Spleen (tissue), 11 donors: ENCODE results near the gene KLHL26. TPM values are rescaled to one million over a fixed set of nuclear protein-coding genes. Genes with fewer than 3 reads are reported as not detected.

ENCODE experiments used
- DNase-seq: peaks from one replicate; pipeline ENCODE4 v3.0.0-alpha.2; 2020
- H3K27ac ChIP-seq, 8 donors: fragments of 200-600 bp; sonication (generic) in 7 of 8; 1 replicate in 4 of 8; 2 replicates in 4 of 8; pipeline versions ENCODE4 v1.5.0 to v1.8.0; 2016 to 2021; ENCODE audit warnings: inconsistent platforms in 4 of 8, mild to moderate bottlenecking in 4 of 8, moderate library complexity in 1 of 8
- H3K27me3 ChIP-seq, 7 donors: fragments of 200-600 bp; sonication (generic) in 6 of 7; replicated peaks in 1 of 7; 1 replicate in 4 of 7; 2 replicates in 3 of 7; pipeline versions ENCODE4 v1.5.0 to v1.8.0; 2016 to 2021; ENCODE audit warnings: inconsistent platforms in 3 of 7, mild to moderate bottlenecking in 1 of 7
- H3K36me3 ChIP-seq, 6 donors: fragments of 200-600 bp; sonication (generic) in 5 of 6; 1 replicate in 4 of 6; 2 replicates in 2 of 6; pipeline versions ENCODE4 v1.5.0 to v1.8.0; 2016 to 2021; ENCODE audit warnings: inconsistent platforms in 2 of 6
- H3K4me1 ChIP-seq, 6 donors: fragments of 200-600 bp; sonication (generic) in 5 of 6; 1 replicate in 3 of 6; 2 replicates in 3 of 6; pipeline versions ENCODE4 v1.5.0 to v1.8.0; 2016 to 2021; ENCODE audit warnings: inconsistent platforms in 3 of 6
- H3K4me3 ChIP-seq, 8 donors: fragments of 200-600 bp; sonication (generic) in 7 of 8; 1 replicate in 4 of 8; 2 replicates in 4 of 8; pipeline versions ENCODE4 v1.5.0 to v1.8.0; 2016 to 2021; ENCODE audit warnings: inconsistent platforms in 4 of 8, mild to moderate bottlenecking in 4 of 8, moderate library complexity in 2 of 8
- H3K9me3 ChIP-seq, 8 donors: fragments of 200-600 bp; sonication (generic) in 7 of 8; 1 replicate in 4 of 8; 2 replicates in 4 of 8; pipeline versions ENCODE4 v1.5.0 to v1.8.0; 2016 to 2021; ENCODE audit warnings: inconsistent platforms in 4 of 8
- POLR2A ChIP-seq, 3 donors: fragments of 450-650 bp; IDR thresholded peaks; one replicate each; pipeline ENCODE4 v1.5.1; 2017; ENCODE audit warnings: antibody characterized with exemption in 3 of 3, mild to moderate bottlenecking in 1 of 3
- POLR2AphosphoS5 ChIP-seq, 3 donors: sonication (generic); formaldehyde crosslinking; IDR thresholded peaks; one replicate each; pipeline ENCODE4 v1.5.1; 2017; ENCODE audit warnings: antibody characterized with exemption in 3 of 3
- WGBS, 5 donors: extraction: QIAGEN DNeasy Blood & Tissue Kit in 3 of 5; methylation state at CpG; one replicate each; pipeline versions ENCODE4 v1.1.5 to v1.1.7; 2013 to 2018; 5-methylcytosine and 5-hydroxymethylcytosine counted together
- intact Hi-C: fragments of 100-400 bp; cut with DNase I; formaldehyde crosslinking; loops from one replicate; pipeline ENCODE4 v1.15.0; 2023; ENCODE audit warnings: low total_unique reads
- polyA plus RNA-seq, 3 donors: library from polyadenylated mRNA; stranded (reverse); fragments of 200-250 nt; gene quantifications; one replicate each; pipeline ENCODE4 v1.2.1, GENCODE V29; 2013
- total RNA-seq, 7 donors: library from RNA; depleted of rRNA in 3 of 7; stranded (reverse); fragments of >200 nt in 3 of 7; fragmentation: NEBNext Ultra II Directional in 4 of 7; extraction: Animal tissue kit (Norgen Biotek cat#: 25700) in 4 of 7; gene quantifications; one replicate each; pipeline versions ENCODE4 v1.1.0 to v1.2.1, GENCODE V29; 2016 to 2021
- TF ChIP-seq, protein P1 (sequence below), 11 experiments: fragments of 200-600 bp in 7 of 11; fragments of 450-650 bp in 4 of 11; sonication (generic) in 4 of 11; IDR thresholded peaks in 8 of 11; conservative IDR thresholded peaks in 3 of 11; 1 replicate in 7 of 11; 2 replicates in 4 of 11; pipeline versions ENCODE4 v1.4.0 to v1.8.0; 2016 to 2021; ENCODE audit warnings: antibody characterized with exemption in 11 of 11, inconsistent platforms in 4 of 11, mild to moderate bottlenecking in 1 of 11
- donor health status: healthy with polysubstance abuse.
- donor health status: DM: no; HTN: no; CAD: no; lungs with moderate emphysema.
- donor health status: DM: no; HTN: no; CAD: no.
- donor health status: Bipolar disorder and iron deficiency.
- donor health status: healthy.
- donor health status: DM: no; HTN: no; CAD: no.
- donor health status: DM: yes; HTN: yes; CAD: no.

KLHL26 gene
- total and polyA plus RNA-seq, 10 donors: 1.7 to 23.1 (median 7.2) TPM

DNA sequence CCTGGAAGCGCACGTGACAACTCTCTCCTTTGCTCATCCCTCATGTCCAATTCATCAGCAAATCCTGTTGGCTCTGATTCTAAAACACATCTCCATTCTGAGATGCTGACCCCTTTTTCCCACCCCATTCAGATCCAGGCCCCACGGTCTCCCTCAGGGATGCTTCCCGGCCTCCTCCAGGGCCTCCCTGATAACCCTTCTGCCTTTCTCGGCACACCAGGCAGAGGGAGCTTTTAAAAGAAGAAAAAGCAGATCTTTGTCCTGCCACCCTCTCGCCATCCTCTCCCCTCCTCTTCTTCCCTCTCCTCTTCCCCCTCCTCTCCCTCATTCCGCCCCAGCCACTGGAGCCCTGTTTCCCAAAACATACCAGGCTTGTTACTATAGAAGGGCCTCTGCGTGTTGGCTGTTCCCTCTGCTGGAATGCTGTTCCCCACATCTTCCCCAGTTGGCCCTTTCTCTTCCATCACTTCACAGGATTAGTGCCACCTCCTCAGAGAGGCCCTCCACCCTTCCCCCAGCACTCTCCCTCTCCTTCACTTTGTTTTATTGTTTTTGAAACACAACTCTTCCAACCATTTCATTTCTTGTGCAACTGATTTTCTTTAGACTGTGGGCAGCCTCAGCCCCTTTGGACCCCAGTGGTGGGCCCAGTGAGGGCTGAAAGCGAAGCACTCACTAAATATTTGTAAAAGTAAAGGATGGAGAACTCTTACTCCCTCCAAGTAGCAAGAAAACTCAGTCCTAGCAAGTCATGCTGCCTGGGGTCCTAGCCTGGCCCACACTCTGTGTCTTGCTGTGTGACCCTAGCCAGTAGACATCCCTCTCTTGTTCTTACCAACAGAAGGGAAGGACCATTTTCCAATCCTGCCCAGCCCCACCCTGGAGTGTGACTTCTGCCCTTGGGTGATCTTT lies 27.8 kb upstream of the KLHL26 start:
- WGBS, 5 donors: 29 to 43% (median 38%) methylated on average over 9 of the region's 9 CpGs
- DNase-seq: no peak
- intact Hi-C loops: no loop called here

DNA sequence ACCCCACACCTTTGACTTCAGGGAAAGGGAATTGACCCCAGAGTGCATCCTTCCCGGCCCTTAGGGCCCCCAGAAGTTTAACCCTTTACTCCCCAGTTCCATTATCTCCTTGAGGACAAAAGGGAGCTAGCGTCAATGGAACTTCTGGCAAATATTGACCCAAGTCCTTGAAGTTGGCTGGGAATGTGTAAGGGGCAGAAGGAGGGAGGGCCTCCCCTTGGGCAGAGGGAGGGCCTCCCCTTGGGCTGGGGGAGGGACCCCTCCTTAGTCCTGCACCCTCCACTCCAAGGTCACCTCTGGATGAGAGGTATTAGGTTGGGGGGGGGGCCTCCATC lies 27.1 kb upstream of the KLHL26 start:
- intact Hi-C loops: no loop called here

More for the DNA sequence above, 27.8 kb upstream of the KLHL26 start:
- TF ChIP-seq POLR2AphosphoS5 (IDR thresholded peaks at IDR 0.05) (no peak), POLR2A (IDR thresholded peaks at IDR 0.05) (no peak)
- TF ChIP-seq, protein P1, sequence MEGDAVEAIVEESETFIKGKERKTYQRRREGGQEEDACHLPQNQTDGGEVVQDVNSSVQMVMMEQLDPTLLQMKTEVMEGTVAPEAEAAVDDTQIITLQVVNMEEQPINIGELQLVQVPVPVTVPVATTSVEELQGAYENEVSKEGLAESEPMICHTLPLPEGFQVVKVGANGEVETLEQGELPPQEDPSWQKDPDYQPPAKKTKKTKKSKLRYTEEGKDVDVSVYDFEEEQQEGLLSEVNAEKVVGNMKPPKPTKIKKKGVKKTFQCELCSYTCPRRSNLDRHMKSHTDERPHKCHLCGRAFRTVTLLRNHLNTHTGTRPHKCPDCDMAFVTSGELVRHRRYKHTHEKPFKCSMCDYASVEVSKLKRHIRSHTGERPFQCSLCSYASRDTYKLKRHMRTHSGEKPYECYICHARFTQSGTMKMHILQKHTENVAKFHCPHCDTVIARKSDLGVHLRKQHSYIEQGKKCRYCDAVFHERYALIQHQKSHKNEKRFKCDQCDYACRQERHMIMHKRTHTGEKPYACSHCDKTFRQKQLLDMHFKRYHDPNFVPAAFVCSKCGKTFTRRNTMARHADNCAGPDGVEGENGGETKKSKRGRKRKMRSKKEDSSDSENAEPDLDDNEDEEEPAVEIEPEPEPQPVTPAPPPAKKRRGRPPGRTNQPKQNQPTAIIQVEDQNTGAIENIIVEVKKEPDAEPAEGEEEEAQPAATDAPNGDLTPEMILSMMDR (IDR thresholded peaks at IDR 0.05 in 8 of 11, conservative IDR thresholded peaks at IDR 0.05 in 3 of 11): no peak
- Histone ChIP-seq H3K36me3 (no peaks in the 10 kb centered on the region), H3K4me1 (peaks cover 31 to 75% (median 56%) of the 10 kb centered on the region in 6 donors), H3K9me3 (no peaks in the 10 kb centered on the region), H3K27ac (no peak overlapping the region), H3K4me3 (no peak overlapping the region), H3K27me3 (peaks cover 28 to 98% (median 95%) of the 10 kb centered on the region in 7 donors)

DNA sequence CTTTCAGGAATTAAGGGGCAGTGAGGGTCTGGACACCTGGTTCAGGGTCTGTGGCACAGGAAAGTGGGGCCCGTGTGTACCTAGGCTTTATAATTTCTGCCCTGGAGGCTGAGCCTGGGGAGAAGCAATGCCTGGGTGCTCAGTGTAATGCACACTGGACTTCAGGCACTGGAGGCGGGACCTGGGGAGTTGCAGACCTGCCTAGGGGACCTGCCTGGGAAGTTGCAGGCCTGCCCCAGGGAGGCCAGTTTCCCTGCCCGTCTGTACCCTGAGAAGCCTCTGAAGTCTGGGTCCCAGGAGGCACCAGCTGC lies 26.6 kb upstream of the KLHL26 start:
- Histone ChIP-seq H3K9me3 (no peaks in the 10 kb centered on the region), H3K36me3 (no peaks in the 10 kb centered on the region), H3K4me3 (no peak overlapping the region), H3K27ac (no peak overlapping the region), H3K27me3 (peaks cover 22 to 98% (median 95%) of the 10 kb centered on the region in 7 donors), H3K4me1 (peaks cover 31 to 65% (median 54%) of the 10 kb centered on the region in 6 donors)
- no peak for DNase-seq
- 23 to 48% (median 32%) methylated on average over 3 of the region's 3 CpGs for WGBS, 5 donors
- intact Hi-C loops: no loop called here
- TF ChIP-seq, protein P1 (IDR thresholded peaks at IDR 0.05 in 8 of 11, conservative IDR thresholded peaks at IDR 0.05 in 3 of 11): no peak
- no peak for TF ChIP-seq POLR2AphosphoS5 (IDR thresholded peaks at IDR 0.05)
- TF ChIP-seq POLR2A (IDR thresholded peaks at IDR 0.05): no peak

More for the DNA sequence above, 27.1 kb upstream of the KLHL26 start:
- Histone ChIP-seq H3K4me3 (no peak overlapping the region), H3K9me3 (no peaks in the 10 kb centered on the region), H3K27me3 (peaks cover 22 to 98% (median 95%) of the 10 kb centered on the region in 7 donors), H3K27ac (no peak overlapping the region), H3K36me3 (no peaks in the 10 kb centered on the region), H3K4me1 (peaks cover 31 to 69% (median 54%) of the 10 kb centered on the region in 6 donors)
- TF ChIP-seq POLR2A (IDR thresholded peaks at IDR 0.05) (no peak), POLR2AphosphoS5 (IDR thresholded peaks at IDR 0.05) (no peak)
- TF ChIP-seq, protein P1 (IDR thresholded peaks at IDR 0.05 in 8 of 11, conservative IDR thresholded peaks at IDR 0.05 in 3 of 11): no peak
- DNase-seq: no peak
- 30 to 51% (median 37%) methylated on average over 2 of the region's 2 CpGs for WGBS, 5 donors

DNA sequence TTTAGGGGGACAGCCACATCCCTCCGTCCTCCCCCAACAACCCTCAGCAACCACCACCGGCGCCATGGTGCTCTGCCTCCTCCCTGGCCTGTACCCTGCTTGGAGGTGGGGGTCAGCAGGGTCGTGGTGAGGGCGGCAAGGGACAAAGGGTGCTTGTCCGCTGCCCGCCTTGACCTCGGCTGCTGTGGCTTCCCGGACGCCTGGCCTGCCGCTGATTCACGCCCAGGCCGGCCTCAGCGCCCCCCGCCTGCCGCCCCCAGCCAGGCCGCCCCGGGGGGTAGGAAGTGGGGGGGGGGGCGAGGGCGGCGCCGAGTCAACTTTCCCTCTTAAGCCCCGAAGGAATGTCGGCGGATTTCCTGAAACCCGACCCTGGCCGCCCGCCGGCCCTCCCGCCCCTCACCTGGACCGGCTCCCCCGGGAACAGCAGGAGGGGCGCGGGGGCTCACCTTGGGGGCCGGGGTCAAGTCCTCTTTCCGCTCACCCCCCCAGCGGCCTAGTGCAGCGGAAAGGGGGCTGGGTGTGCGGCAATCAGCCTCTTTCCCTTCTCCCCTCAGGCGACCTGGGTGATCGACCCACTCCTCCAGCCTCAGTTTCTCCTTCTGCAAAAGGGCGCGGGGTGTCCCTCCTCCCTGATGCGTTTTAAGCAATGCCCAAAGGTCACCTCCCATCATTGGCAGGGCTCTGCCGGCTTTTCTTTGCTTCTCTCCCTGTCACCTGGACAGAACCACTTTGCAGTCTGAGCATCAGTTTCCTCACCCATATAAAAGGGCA lies 26.1 kb upstream of the KLHL26 start:
- WGBS, 5 donors: 2 to 4% (median 3%) methylated on average over 20 to 45 of the region's 45 CpGs
- DNase-seq: no peak

More for the DNA sequence above, 26.1 kb upstream of the KLHL26 start:
- Histone ChIP-seq H3K4me3 (peak overlapping the region in 1 of 8 donors; percentile 67), H3K27ac (no peak overlapping the region), H3K27me3 (peaks cover 22 to 98% (median 95%) of the 10 kb centered on the region in 7 donors), H3K9me3 (no peaks in the 10 kb centered on the region), H3K4me1 (peaks cover 31 to 61% (median 50%) of the 10 kb centered on the region in 6 donors), H3K36me3 (no peaks in the 10 kb centered on the region)
- intact Hi-C loops: no loop called here
- TF ChIP-seq POLR2AphosphoS5 (IDR thresholded peaks at IDR 0.05) (peak in 1 of 3 donors; percentile 55), POLR2A (IDR thresholded peaks at IDR 0.05) (no peak)
